HepG2 (cell line): ENCODE data around the gene MYO3B. TPM values are rescaled to one million over a fixed set of nuclear protein-coding genes. Genes with fewer than 3 reads are reported as not detected.

ENCODE experiments used
- ARNTL ChIP-seq: sonication (generic); formaldehyde crosslinking; IDR thresholded peaks from 2 replicates; pipeline ENCODE4 v1.4.0; 2020; ENCODE audit warnings: mild to moderate bottlenecking, missing genetic modification reagents
- ATF1 ChIP-seq: IDR thresholded peaks from 2 replicates; pipeline ENCODE4 v1.6.1; 2016; ENCODE audit warnings: mild to moderate bottlenecking, control low read depth
- CBX5 ChIP-seq: sonication (generic); formaldehyde crosslinking; IDR thresholded peaks from 2 replicates; pipeline ENCODE4 v1.4.0; 2020; ENCODE audit warnings: missing genetic modification reagents, borderline replicate concordance
- PHF8 ChIP-seq: sonication (generic); formaldehyde crosslinking; IDR thresholded peaks from 2 replicates; pipeline ENCODE4 v1.5.0; 2020; ENCODE audit warnings: missing genetic modification reagents
- POLR2A ChIP-seq, 2 experiments: IDR thresholded peaks; 2 replicates each; pipeline ENCODE4 v1.6.1; 2011; ENCODE audit warnings: low read depth in 2 of 2, low read length in 2 of 2, mild to moderate bottlenecking in 1 of 2, moderate library complexity in 1 of 2; ENCODE audit not compliant: insufficient read depth in 1 of 2
- SALL1 ChIP-seq: sonication (generic); formaldehyde crosslinking; IDR thresholded peaks from 2 replicates; pipeline ENCODE4 v1.8.0; 2022; ENCODE audit warnings: mild to moderate bottlenecking, missing genetic modification reagents
- SIN3A ChIP-seq: IDR thresholded peaks from 2 replicates; pipeline ENCODE4 v1.6.1; 2011; ENCODE audit warnings: low read depth, mild to moderate bottlenecking, control low read depth, low read length, borderline replicate concordance
- TBP ChIP-seq: sonication (generic); formaldehyde crosslinking; IDR thresholded peaks from 2 replicates; pipeline ENCODE4 v1.5.0; 2020; ENCODE audit warnings: missing genetic modification reagents
- TEAD3 ChIP-seq: optimal IDR thresholded peaks from 2 replicates; pipeline ENCODE3; 2016; ENCODE audit warnings: borderline replicate concordance
- THAP9 ChIP-seq: sonication (generic); formaldehyde crosslinking; IDR thresholded peaks from 2 replicates; pipeline ENCODE4; 2020; ENCODE audit warnings: missing genetic modification reagents, mild to moderate bottlenecking, borderline replicate concordance
- TMF1 ChIP-seq: sonication (generic); formaldehyde crosslinking; IDR thresholded peaks from 2 replicates; pipeline ENCODE4 v1.8.1; 2022; ENCODE audit warnings: low read depth, missing genetic modification reagents
- ZNF33A ChIP-seq: sonication (generic); formaldehyde crosslinking; IDR thresholded peaks from 2 replicates; pipeline ENCODE4 v1.5.1; 2020; ENCODE audit warnings: missing genetic modification reagents, mild to moderate bottlenecking, moderate library complexity, borderline replicate concordance
- polyA plus RNA-seq, 8 experiments: library from polyadenylated mRNA; depleted of rRNA in 3 of 8; stranded (reverse) in 7 of 8; unstranded in 1 of 8; fragments of >200 nt; fragmentation: Illumina TruSeq in 4 of 8; extraction: Trizol in 4 of 8; gene quantifications; 2 replicates each; pipeline versions ENCODE4 v1.2.1 to v1.2.3, GENCODE V29; 2011 to 2016; ENCODE audit warnings: low read depth in 4 of 8, missing spikeins in 1 of 8, mixed read lengths in 1 of 8; ENCODE audit not compliant: insufficient read depth in 1 of 8
- total RNA-seq, 5 experiments: library from RNA; depleted of rRNA; stranded (reverse); fragments of >200 nt; fragmentation: Illumina TruSeq; extraction: Trizol; gene quantifications; 2 replicates each; pipeline ENCODE4 v1.2.3, GENCODE V29; 2016; ENCODE audit warnings: low read depth in 1 of 5
- TF ChIP-seq, protein P1 (sequence below): sonication (generic); formaldehyde crosslinking; IDR thresholded peaks from 2 replicates; pipeline ENCODE4 v1.9.0; 2022; ENCODE audit warnings: low read depth, missing genetic modification reagents
- TF ChIP-seq, protein P2 (sequence below): sonication (generic); formaldehyde crosslinking; IDR thresholded peaks from 2 replicates; pipeline ENCODE4 v1.8.1; 2023; ENCODE audit warnings: mild to moderate bottlenecking, missing genetic modification reagents
- TF ChIP-seq, protein P3 (sequence below): sonication (generic); formaldehyde crosslinking; conservative IDR thresholded peaks from 2 replicates; pipeline ENCODE4 v1.5.0; 2020; ENCODE audit warnings: missing genetic modification reagents

The MYO3B gene
- total and polyA plus RNA-seq, 2 of the 13 experiments (the other 11 are each of a cell fraction or from before 2014, with no cell fraction given), result 0.01 TPM; not detected in 1

- TF ChIP-seq ZNF33A (CRISPR knock-in tag), result no peak
- TF ChIP-seq, protein P1, sequence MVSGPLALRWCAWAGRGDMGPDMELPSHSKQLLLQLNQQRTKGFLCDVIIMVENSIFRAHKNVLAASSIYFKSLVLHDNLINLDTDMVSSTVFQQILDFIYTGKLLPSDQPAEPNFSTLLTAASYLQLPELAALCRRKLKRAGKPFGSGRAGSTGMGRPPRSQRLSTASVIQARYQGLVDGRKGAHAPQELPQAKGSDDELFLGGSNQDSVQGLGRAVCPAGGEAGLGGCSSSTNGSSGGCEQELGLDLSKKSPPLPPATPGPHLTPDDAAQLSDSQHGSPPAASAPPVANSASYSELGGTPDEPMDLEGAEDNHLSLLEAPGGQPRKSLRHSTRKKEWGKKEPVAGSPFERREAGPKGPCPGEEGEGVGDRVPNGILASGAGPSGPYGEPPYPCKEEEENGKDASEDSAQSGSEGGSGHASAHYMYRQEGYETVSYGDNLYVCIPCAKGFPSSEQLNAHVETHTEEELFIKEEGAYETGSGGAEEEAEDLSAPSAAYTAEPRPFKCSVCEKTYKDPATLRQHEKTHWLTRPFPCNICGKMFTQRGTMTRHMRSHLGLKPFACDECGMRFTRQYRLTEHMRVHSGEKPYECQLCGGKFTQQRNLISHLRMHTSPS, result no peak
- TF ChIP-seq ATF1 (CRISPR knock-in tag), result no peak
- no peak for TF ChIP-seq POLR2A (IDR thresholded peaks at IDR 0.05; ENCODE audit: insufficient read depth in 1 of 2, low read depth in 2 of 2, low read length in 2 of 2)
- TF ChIP-seq THAP9 (CRISPR knock-in tag), result no peak
- 0 out of 2 replicates have a peak, but pooled peaks have one; percentile 15 for TF ChIP-seq SALL1 (CRISPR knock-in tag)
- TF ChIP-seq SIN3A, result no peak
- TF ChIP-seq, protein P2, sequence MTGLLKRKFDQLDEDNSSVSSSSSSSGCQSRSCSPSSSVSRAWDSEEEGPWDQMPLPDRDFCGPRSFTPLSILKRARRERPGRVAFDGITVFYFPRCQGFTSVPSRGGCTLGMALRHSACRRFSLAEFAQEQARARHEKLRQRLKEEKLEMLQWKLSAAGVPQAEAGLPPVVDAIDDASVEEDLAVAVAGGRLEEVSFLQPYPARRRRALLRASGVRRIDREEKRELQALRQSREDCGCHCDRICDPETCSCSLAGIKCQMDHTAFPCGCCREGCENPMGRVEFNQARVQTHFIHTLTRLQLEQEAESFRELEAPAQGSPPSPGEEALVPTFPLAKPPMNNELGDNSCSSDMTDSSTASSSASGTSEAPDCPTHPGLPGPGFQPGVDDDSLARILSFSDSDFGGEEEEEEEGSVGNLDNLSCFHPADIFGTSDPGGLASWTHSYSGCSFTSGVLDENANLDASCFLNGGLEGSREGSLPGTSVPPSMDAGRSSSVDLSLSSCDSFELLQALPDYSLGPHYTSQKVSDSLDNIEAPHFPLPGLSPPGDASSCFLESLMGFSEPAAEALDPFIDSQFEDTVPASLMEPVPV, result no peak
- TF ChIP-seq ARNTL (CRISPR knock-in tag), result peak; percentile 41; the same call in 1 of the 2 replicates
- TF ChIP-seq PHF8 (CRISPR knock-in tag), result no peak
- no peak for TF ChIP-seq CBX5
- no peak for TF ChIP-seq TBP (CRISPR knock-in tag)
- no peak for TF ChIP-seq TMF1
- peak; percentile 8 for TF ChIP-seq TEAD3 (CRISPR knock-in tag)
- TF ChIP-seq, protein P3, sequence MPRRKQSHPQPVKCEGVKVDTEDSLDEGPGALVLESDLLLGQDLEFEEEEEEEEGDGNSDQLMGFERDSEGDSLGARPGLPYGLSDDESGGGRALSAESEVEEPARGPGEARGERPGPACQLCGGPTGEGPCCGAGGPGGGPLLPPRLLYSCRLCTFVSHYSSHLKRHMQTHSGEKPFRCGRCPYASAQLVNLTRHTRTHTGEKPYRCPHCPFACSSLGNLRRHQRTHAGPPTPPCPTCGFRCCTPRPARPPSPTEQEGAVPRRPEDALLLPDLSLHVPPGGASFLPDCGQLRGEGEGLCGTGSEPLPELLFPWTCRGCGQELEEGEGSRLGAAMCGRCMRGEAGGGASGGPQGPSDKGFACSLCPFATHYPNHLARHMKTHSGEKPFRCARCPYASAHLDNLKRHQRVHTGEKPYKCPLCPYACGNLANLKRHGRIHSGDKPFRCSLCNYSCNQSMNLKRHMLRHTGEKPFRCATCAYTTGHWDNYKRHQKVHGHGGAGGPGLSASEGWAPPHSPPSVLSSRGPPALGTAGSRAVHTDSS (CRISPR knock-in tag), result no peak
Observed at GRCh38 chr2:170475878-170476277, 297.9 kb downstream of the MYO3B start (continued).
